Measurements from ENCODE around the gene OR51B2. TPM values are rescaled to one million over a fixed set of nuclear protein-coding genes. Genes with fewer than 3 reads are reported as not detected.

The OR51B2 gene
- polyA plus RNA-seq, 3 donors = not detected

GRCh38 chr11:5288108-5288905, 35.8 kb downstream of the OR51B2 start:
- WGBS, 3 donors = 68 to 77% (median 76%) methylated on average over 7 of the region's 7 CpGs
- no peak overlapping the region for H3K27ac ChIP-seq (ENCODE audit: low read depth, low read length)

GRCh38 chr11:5286901-5287300, 37.2 kb downstream of the OR51B2 start:
- H3K27ac ChIP-seq (ENCODE audit: low read depth, low read length) = no peak overlapping the region
- WGBS, 3 donors = 70 to 80% (median 75%) methylated on average over 3 of the region's 3 CpGs

GRCh38 chr11:5286351-5286750, 37.7 kb downstream of the OR51B2 start:
- no peak overlapping the region for H3K27ac ChIP-seq (ENCODE audit: low read depth, low read length)
- 17 to 50% (median 48%) methylated on average over 1 of the region's 1 CpG for WGBS, 3 donors

- whole genome bisulfite sequencing, 3 donors = 81 to 83% (median 82%) methylated on average over 4 of the region's 4 CpGs
Observed at GRCh38 chr11:5285703-5286340, 38.3 kb downstream of the OR51B2 start.

GRCh38 chr11:5284637-5285036, 39.5 kb downstream of the OR51B2 start:
- 77 to 91% (median 90%) methylated on average over 2 of the region's 2 CpGs for WGBS, 3 donors
- no peak overlapping the region for H3K27ac ChIP-seq (ENCODE audit: low read depth, low read length)

More at GRCh38 chr11:5285703-5286340, 38.3 kb downstream of the OR51B2 start:
- H3K27ac ChIP-seq (ENCODE audit: low read depth, low read length) = no peak overlapping the region

GRCh38 chr11:5283882-5284281, 40.2 kb downstream of the OR51B2 start:
- 65 to 70% (median 70%) methylated on average over 1 of the region's 1 CpG for WGBS, 3 donors
- H3K27ac ChIP-seq (ENCODE audit: low read depth, low read length) = no peak overlapping the region

- 73 to 79% (median 79%) methylated on average over 3 of the region's 3 CpGs for WGBS, 3 donors
- H3K27ac ChIP-seq (ENCODE audit: low read depth, low read length) = no peak overlapping the region
Observed at GRCh38 chr11:5283086-5283485, 41.0 kb downstream of the OR51B2 start.

GRCh38 chr11:5282628-5283027, 41.5 kb downstream of the OR51B2 start:
- H3K27ac ChIP-seq (ENCODE audit: low read depth, low read length) = no peak overlapping the region
- 66 to 94% (median 87%) methylated on average over 2 of the region's 2 CpGs for WGBS, 3 donors

GRCh38 chr11:5281596-5281995, 42.5 kb downstream of the OR51B2 start:
- no peak overlapping the region for H3K27ac ChIP-seq (ENCODE audit: low read depth, low read length)

GRCh38 chr11:5280582-5281102, 43.5 kb downstream of the OR51B2 start:
- no peak overlapping the region for H3K27ac ChIP-seq (ENCODE audit: low read depth, low read length)
- 25 to 62% (median 28%) methylated on average over 3 of the region's 3 CpGs for WGBS, 3 donors

GRCh38 chr11:5279471-5280090, 44.5 kb downstream of the OR51B2 start:
- H3K27ac ChIP-seq (ENCODE audit: low read depth, low read length) = no peak overlapping the region
- 77 to 83% (median 80%) methylated on average over 4 of the region's 4 CpGs for WGBS, 3 donors

GRCh38 chr11:5277807-5278382, 46.2 kb downstream of the OR51B2 start:
- 38 to 83% (median 70%) methylated on average over 1 of the region's 1 CpG for WGBS, 3 donors
- H3K27ac ChIP-seq (ENCODE audit: low read depth, low read length) = no peak overlapping the region

GRCh38 chr11:5276697-5277096, 47.4 kb downstream of the OR51B2 start:
- no peak overlapping the region for H3K27ac ChIP-seq (ENCODE audit: low read depth, low read length)
- 72 to 87% (median 81%) methylated on average over 2 of the region's 2 CpGs for WGBS, 3 donors

GRCh38 chr11:5275369-5276110, 48.6 kb downstream of the OR51B2 start:
- 68 to 70% (median 70%) methylated on average over 6 of the region's 6 CpGs for WGBS, 3 donors
- no peak overlapping the region for H3K27ac ChIP-seq (ENCODE audit: low read depth, low read length)

- H3K27ac ChIP-seq (ENCODE audit: low read depth, low read length) = no peak overlapping the region
- WGBS, 3 donors = 54 to 71% (median 70%) methylated on average over 5 of the region's 5 CpGs
Observed at GRCh38 chr11:5274395-5274794, 49.7 kb downstream of the OR51B2 start.
